ENCODE results near the gene SF3B3.

The SF3B3 gene

GRCh38 chr16:70523743-70524398, at the start of gene SF3B3:
SF3B3 (plus strand) TSS chr16:70523816; CDS start chr16:70526657, 2,841 bp downstream.
- DNase-seq (ENCODE audit: low spot score), result peak; percentile 81

GRCh38 chr16:70474320-70475053, 49.1 kb upstream of the SF3B3 start:
- no peak for DNase-seq (ENCODE audit: low spot score)

GRCh38 chr16:70475054-70475871, 48.4 kb upstream of the SF3B3 start:
- no peak for DNase-seq (ENCODE audit: low spot score)

GRCh38 chr16:70476272-70477020, 47.2 kb upstream of the SF3B3 start:
- no peak for DNase-seq (ENCODE audit: low spot score)

GRCh38 chr16:70478169-70478568, 45.4 kb upstream of the SF3B3 start:
- no peak for DNase-seq (ENCODE audit: low spot score)

GRCh38 chr16:70478912-70479341, 44.7 kb upstream of the SF3B3 start:
- DNase-seq (ENCODE audit: low spot score), result no peak

- no peak for DNase-seq (ENCODE audit: low spot score)
Measured at GRCh38 chr16:70480127-70481105, 43.2 kb upstream of the SF3B3 start.

- DNase-seq (ENCODE audit: low spot score), result no peak
Measured at GRCh38 chr16:70481929-70482536, 41.6 kb upstream of the SF3B3 start.

GRCh38 chr16:70482624-70483023, 41.0 kb upstream of the SF3B3 start:
- DNase-seq (ENCODE audit: low spot score), result no peak

- DNase-seq (ENCODE audit: low spot score), result no peak
Measured at GRCh38 chr16:70483426-70483825, 40.2 kb upstream of the SF3B3 start.

GRCh38 chr16:70484867-70485266, 38.7 kb upstream of the SF3B3 start:
- no peak for DNase-seq (ENCODE audit: low spot score)

- DNase-seq (ENCODE audit: low spot score), result peak; percentile 37
Measured at GRCh38 chr16:70490261-70490660, 33.4 kb upstream of the SF3B3 start.

- no peak for DNase-seq (ENCODE audit: low spot score)
Measured at GRCh38 chr16:70493802-70494201, 29.8 kb upstream of the SF3B3 start.

GRCh38 chr16:70494202-70494770, 29.3 kb upstream of the SF3B3 start:
- no peak for DNase-seq (ENCODE audit: low spot score)

- DNase-seq (ENCODE audit: low spot score), result no peak
Measured at GRCh38 chr16:70494777-70495176, 28.8 kb upstream of the SF3B3 start.

GRCh38 chr16:70495425-70496182, 28.0 kb upstream of the SF3B3 start:
- no peak for DNase-seq (ENCODE audit: low spot score)

- no peak for DNase-seq (ENCODE audit: low spot score)
Measured at GRCh38 chr16:70496513-70496912, 27.1 kb upstream of the SF3B3 start.

GRCh38 chr16:70508752-70509151, 14.9 kb upstream of the SF3B3 start:
- no peak for DNase-seq (ENCODE audit: low spot score)

GRCh38 chr16:70510216-70510615, 13.4 kb upstream of the SF3B3 start:
- no peak for DNase-seq (ENCODE audit: low spot score)
